ENCODE results near the gene MACO1.
"Not testable (repeated sequence)": the region's sequence is repeated elsewhere in the genome, so short reads cannot be mapped to it uniquely, and the experiment has no call there.

GRCh38 chr1:25382543-25382942 is 48.2 kb upstream of the MACO1 start:
- not testable (repeated sequence) for TF ChIP-seq CTCF (conservative IDR thresholded peaks at IDR 0.05); EZH2 (IDR thresholded peaks at IDR 0.05; ENCODE audit: low read depth)

All from PC-9 (cell line).